ENCODE data around the gene SLC16A1. TPM values are rescaled to one million over a fixed set of nuclear protein-coding genes. Genes with fewer than 3 reads are reported as not detected.
A peak's percentile ranks its signal among the peaks of the same experiment; 100 is the strongest.

Gene SLC16A1
- total and polyA plus RNA-seq, 5 donors from 2014 or later, result 21.1 to 62.7 (median 31.9) TPM

- Histone ChIP-seq H3K4me1 (ENCODE audit: control insufficient read depth, insufficient read depth, low read length, poor library complexity, severe bottlenecking) (peaks cover 25% of the 10 kb centered on the region), H3K27me3 (ENCODE audit: control insufficient read depth, insufficient read depth, low read length) (no peaks in the 10 kb centered on the region), H3K27ac (ENCODE audit: insufficient read depth, low read length, poor library complexity, severe bottlenecking) (no peak overlapping the region), H3K36me3 (ENCODE audit: control insufficient read depth, insufficient read depth, low read length) (peaks cover 2% of the 10 kb centered on the region), H3K4me3 (ENCODE audit: low read depth, low read length) (no peak overlapping the region), H3K9me3 (ENCODE audit: control insufficient read depth in 2 of 2, low read length in 2 of 2) (no peaks in the 10 kb centered on the region)
- Mint-ChIP-seq H3K9me3 (no peaks in the 10 kb centered on the region), H3K4me3 (peak overlapping the region in 2 of 4 donors; percentile 7 to 44), H3K27me3 (no peaks in the 10 kb centered on the region), H3K36me3 (peaks cover 1% of the 10 kb centered on the region), H3K4me1 (peaks cover 31 to 56% (median 39%) of the 10 kb centered on the region in 4 donors), H3K27ac (peak overlapping the region; percentile 28 to 88 (median 52))
- DNase-seq (no peak), ATAC-seq (ENCODE audit: low read depth in 2 of 2) (no peak)
Measured at GRCh38 chr1:112933820-112934571, 22.0 kb downstream of the SLC16A1 start.

GRCh38 chr1:112929979-112930378 lies 26.0 kb downstream of the SLC16A1 start:
- no peak overlapping the region for H3K27ac Mint-ChIP-seq
- Histone ChIP-seq H3K27ac (ENCODE audit: insufficient read depth, low read length, poor library complexity, severe bottlenecking) (no peak overlapping the region), H3K27me3 (ENCODE audit: control insufficient read depth, insufficient read depth, low read length) (no peaks in the 10 kb centered on the region), H3K36me3 (ENCODE audit: control insufficient read depth, insufficient read depth, low read length) (peaks cover 16% of the 10 kb centered on the region), H3K9me3 (ENCODE audit: control insufficient read depth in 2 of 2, low read length in 2 of 2) (no peaks in the 10 kb centered on the region), H3K4me3 (ENCODE audit: low read depth, low read length) (no peak overlapping the region), H3K4me1 (ENCODE audit: control insufficient read depth, insufficient read depth, low read length, poor library complexity, severe bottlenecking) (peaks cover 3% of the 10 kb centered on the region)
- H3K27me3 Mint-ChIP-seq, result no peaks in the 10 kb centered on the region
- peaks cover 11 to 31% (median 13%) of the 10 kb centered on the region in 4 donors for H3K4me1 Mint-ChIP-seq
- no peaks in the 10 kb centered on the region for H3K9me3 Mint-ChIP-seq
- no peak overlapping the region for H3K4me3 Mint-ChIP-seq
- DNase-seq, result no peak
- ATAC-seq (ENCODE audit: low read depth in 2 of 2), result no peak
- peaks cover 17% of the 10 kb centered on the region for H3K36me3 Mint-ChIP-seq

GRCh38 chr1:112927462-112927990 lies 28.5 kb downstream of the SLC16A1 start:
- Histone ChIP-seq H3K4me3 (ENCODE audit: low read depth, low read length) (no peak overlapping the region), H3K9me3 (ENCODE audit: control insufficient read depth in 2 of 2, low read length in 2 of 2) (no peaks in the 10 kb centered on the region), H3K27ac (ENCODE audit: insufficient read depth, low read length, poor library complexity, severe bottlenecking) (no peak overlapping the region), H3K4me1 (ENCODE audit: control insufficient read depth, insufficient read depth, low read length, poor library complexity, severe bottlenecking) (no peaks in the 10 kb centered on the region), H3K27me3 (ENCODE audit: control insufficient read depth, insufficient read depth, low read length) (no peaks in the 10 kb centered on the region), H3K36me3 (ENCODE audit: control insufficient read depth, insufficient read depth, low read length) (peaks cover 28% of the 10 kb centered on the region)
- Mint-ChIP-seq H3K27me3 (no peaks in the 10 kb centered on the region), H3K4me1 (peaks cover 4 to 17% (median 8%) of the 10 kb centered on the region in 4 donors), H3K36me3 (peaks cover 24% of the 10 kb centered on the region), H3K9me3 (no peaks in the 10 kb centered on the region), H3K27ac (peak overlapping the region; percentile 5 to 47 (median 44)), H3K4me3 (no peak overlapping the region)
- ATAC-seq (ENCODE audit: low read depth in 2 of 2) (no peak), DNase-seq (no peak)

GRCh38 chr1:112926858-112927257 lies 29.1 kb downstream of the SLC16A1 start:
- Histone ChIP-seq H3K27me3 (ENCODE audit: control insufficient read depth, insufficient read depth, low read length) (no peaks in the 10 kb centered on the region), H3K36me3 (ENCODE audit: control insufficient read depth, insufficient read depth, low read length) (peaks cover 29% of the 10 kb centered on the region), H3K4me3 (ENCODE audit: low read depth, low read length) (no peak overlapping the region), H3K9me3 (ENCODE audit: control insufficient read depth in 2 of 2, low read length in 2 of 2) (no peaks in the 10 kb centered on the region), H3K27ac (ENCODE audit: insufficient read depth, low read length, poor library complexity, severe bottlenecking) (no peak overlapping the region), H3K4me1 (ENCODE audit: control insufficient read depth, insufficient read depth, low read length, poor library complexity, severe bottlenecking) (no peaks in the 10 kb centered on the region)
- H3K4me1 Mint-ChIP-seq, result peaks cover 4 to 13% (median 7%) of the 10 kb centered on the region in 4 donors
- no peak overlapping the region for H3K4me3 Mint-ChIP-seq
- peaks cover 27% of the 10 kb centered on the region for H3K36me3 Mint-ChIP-seq
- no peaks in the 10 kb centered on the region for H3K27me3 Mint-ChIP-seq
- H3K9me3 Mint-ChIP-seq, result no peaks in the 10 kb centered on the region
- no peak overlapping the region for H3K27ac Mint-ChIP-seq
- ATAC-seq (ENCODE audit: low read depth in 2 of 2), result no peak
- no peak for DNase-seq

- no peaks in the 10 kb centered on the region for H3K27me3 Mint-ChIP-seq
- ATAC-seq (ENCODE audit: low read depth in 2 of 2) (no peak), DNase-seq (no peak)
- Histone ChIP-seq H3K9me3 (ENCODE audit: control insufficient read depth in 2 of 2, low read length in 2 of 2) (no peaks in the 10 kb centered on the region), H3K36me3 (ENCODE audit: control insufficient read depth, insufficient read depth, low read length) (peaks cover 29% of the 10 kb centered on the region), H3K27ac (ENCODE audit: insufficient read depth, low read length, poor library complexity, severe bottlenecking) (no peak overlapping the region), H3K27me3 (ENCODE audit: control insufficient read depth, insufficient read depth, low read length) (no peaks in the 10 kb centered on the region), H3K4me1 (ENCODE audit: control insufficient read depth, insufficient read depth, low read length, poor library complexity, severe bottlenecking) (no peaks in the 10 kb centered on the region), H3K4me3 (ENCODE audit: low read depth, low read length) (no peak overlapping the region)
- peaks cover 2 to 11% (median 6%) of the 10 kb centered on the region in 4 donors for H3K4me1 Mint-ChIP-seq
- peaks cover 35% of the 10 kb centered on the region for H3K36me3 Mint-ChIP-seq
- peak overlapping the region in 1 of 3 donors; percentile 17 for H3K27ac Mint-ChIP-seq
- H3K9me3 Mint-ChIP-seq, result no peaks in the 10 kb centered on the region
- H3K4me3 Mint-ChIP-seq, result no peak overlapping the region
Measured at GRCh38 chr1:112925015-112925414, 31.0 kb downstream of the SLC16A1 start.

- Histone ChIP-seq H3K27me3 (ENCODE audit: control insufficient read depth, insufficient read depth, low read length) (no peaks in the 10 kb centered on the region), H3K27ac (ENCODE audit: insufficient read depth, low read length, poor library complexity, severe bottlenecking) (no peak overlapping the region), H3K9me3 (ENCODE audit: control insufficient read depth in 2 of 2, low read length in 2 of 2) (no peaks in the 10 kb centered on the region), H3K4me3 (ENCODE audit: low read depth, low read length) (no peak overlapping the region), H3K4me1 (ENCODE audit: control insufficient read depth, insufficient read depth, low read length, poor library complexity, severe bottlenecking) (no peaks in the 10 kb centered on the region), H3K36me3 (ENCODE audit: control insufficient read depth, insufficient read depth, low read length) (peaks cover 27% of the 10 kb centered on the region)
- H3K4me3 Mint-ChIP-seq, result no peak overlapping the region
- DNase-seq (no peak), ATAC-seq (ENCODE audit: low read depth in 2 of 2) (no peak)
- no peaks in the 10 kb centered on the region for H3K9me3 Mint-ChIP-seq
- peaks cover 2 to 11% (median 6%) of the 10 kb centered on the region in 4 donors for H3K4me1 Mint-ChIP-seq
- H3K27ac Mint-ChIP-seq, result no peak overlapping the region
- H3K36me3 Mint-ChIP-seq, result peaks cover 33% of the 10 kb centered on the region
- no peaks in the 10 kb centered on the region for H3K27me3 Mint-ChIP-seq
Measured at GRCh38 chr1:112923959-112924349, 32.0 kb downstream of the SLC16A1 start.

GRCh38 chr1:112923234-112923958 lies 32.6 kb downstream of the SLC16A1 start:
- no peaks in the 10 kb centered on the region for H3K9me3 ChIP-seq (ENCODE audit: control insufficient read depth in 2 of 2, low read length in 2 of 2)
- DNase-seq (no peak), ATAC-seq (ENCODE audit: low read depth in 2 of 2) (no peak)
- Mint-ChIP-seq H3K9me3 (no peaks in the 10 kb centered on the region), H3K4me3 (no peak overlapping the region), H3K4me1 (peaks cover 4 to 10% (median 6%) of the 10 kb centered on the region in 4 donors), H3K27ac (no peak overlapping the region), H3K36me3 (peaks cover 30% of the 10 kb centered on the region), H3K27me3 (no peaks in the 10 kb centered on the region)
- H3K27me3 ChIP-seq (ENCODE audit: control insufficient read depth, insufficient read depth, low read length), result no peaks in the 10 kb centered on the region
- H3K36me3 ChIP-seq (ENCODE audit: control insufficient read depth, insufficient read depth, low read length), result peaks cover 27% of the 10 kb centered on the region
- H3K4me3 ChIP-seq (ENCODE audit: low read depth, low read length), result no peak overlapping the region
- no peak overlapping the region for H3K27ac ChIP-seq (ENCODE audit: insufficient read depth, low read length, poor library complexity, severe bottlenecking)
- H3K4me1 ChIP-seq (ENCODE audit: control insufficient read depth, insufficient read depth, low read length, poor library complexity, severe bottlenecking), result no peaks in the 10 kb centered on the region

Data from CD4-positive, CD25-positive, alpha-beta regulatory T cell (primary cell).